CD4-positive, alpha-beta T cell treated with Interleukin-17A for 4 hours (primary cell): ENCODE results near the gene HOXA7.

Experiments used
- DNase-seq: peaks from one replicate; pipeline ENCODE4 v3.0.0-alpha.2; 2020; ENCODE audit warnings: mixed read lengths

The HOXA7 gene

DNA sequence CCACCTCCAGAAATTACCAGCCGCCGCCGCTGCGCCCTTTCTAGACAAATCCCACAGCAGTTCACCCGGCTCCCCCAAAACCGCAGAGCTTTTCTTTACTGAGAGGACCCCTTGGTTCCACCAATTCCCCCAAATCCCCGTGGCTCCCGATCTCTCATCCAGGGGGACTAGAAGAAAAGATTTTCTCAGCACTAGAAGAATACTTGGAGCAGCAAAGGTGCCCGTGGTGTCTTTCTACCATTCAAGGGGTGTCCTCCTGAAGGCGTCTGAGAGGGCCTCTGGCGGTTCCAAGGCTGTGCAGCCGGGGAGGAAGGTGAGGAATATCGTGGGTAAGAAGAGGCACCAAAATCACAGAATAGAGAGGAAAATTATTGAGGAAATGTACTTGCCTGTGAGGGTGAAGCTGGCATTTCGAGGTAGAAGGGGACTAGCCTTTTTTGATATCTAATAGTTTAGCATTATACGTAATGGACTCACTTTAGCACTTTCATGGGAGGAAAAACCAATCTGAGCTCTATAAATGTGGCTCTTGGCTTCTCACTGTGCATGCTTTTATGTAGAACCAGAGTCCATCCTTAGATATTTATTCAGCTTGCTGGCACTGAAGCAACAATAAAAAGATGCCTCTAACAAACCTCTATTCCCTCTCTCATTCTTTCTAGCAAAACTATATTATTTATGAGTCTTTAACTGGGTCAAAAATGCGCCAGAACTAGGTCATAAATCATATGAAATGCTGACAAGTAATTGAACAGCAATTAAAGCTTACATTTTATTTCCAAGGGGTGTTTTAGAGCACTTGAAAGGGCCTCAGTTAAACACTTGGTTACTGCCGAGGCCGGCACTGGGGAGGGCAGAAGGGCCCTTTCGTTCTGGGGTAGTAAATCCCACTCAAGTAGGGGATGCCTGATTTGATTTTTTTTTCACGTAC lies 40.2 kb downstream of the HOXA7 start:
- no peak for DNase-seq

DNA sequence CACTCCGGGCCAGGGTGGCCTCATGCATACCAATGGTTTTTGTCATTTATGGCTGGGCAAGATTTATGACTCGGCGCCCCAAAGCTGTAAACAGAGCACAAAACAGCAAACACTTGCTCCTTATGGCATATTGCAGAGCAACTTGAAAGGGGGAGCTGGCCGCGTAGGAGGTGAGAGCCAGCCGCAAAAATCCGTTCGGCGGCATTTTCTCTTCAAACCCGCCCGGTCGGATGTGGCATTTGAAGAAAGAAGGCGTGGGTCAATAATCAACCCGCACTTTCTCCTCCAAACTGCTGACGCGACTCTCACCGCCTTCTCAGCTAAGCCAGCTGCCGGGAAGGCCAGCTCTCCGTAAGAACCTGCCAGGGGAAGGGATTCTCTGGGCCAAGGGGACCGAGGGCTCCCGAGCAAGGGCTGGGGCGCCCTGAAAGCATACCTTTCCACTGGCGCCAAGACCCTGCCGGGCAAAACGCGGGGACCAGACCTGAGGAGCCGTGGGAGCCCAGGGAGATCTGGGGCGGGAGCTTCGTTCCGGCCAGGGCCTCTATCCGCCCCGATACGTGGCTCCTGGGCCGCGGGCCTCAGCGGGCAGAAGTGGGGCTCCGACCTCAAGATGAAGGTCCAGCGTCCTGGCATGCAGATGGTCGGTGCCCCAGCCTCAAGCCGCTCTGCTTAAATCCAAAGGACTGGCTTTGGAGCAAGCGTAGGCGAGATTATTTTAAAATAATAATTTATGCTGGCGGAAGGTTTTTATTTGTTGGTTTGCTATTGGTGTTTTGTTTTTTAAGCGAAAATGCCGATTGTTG lies 41.1 kb downstream of the HOXA7 start:
- no peak for DNase-seq

DNA sequence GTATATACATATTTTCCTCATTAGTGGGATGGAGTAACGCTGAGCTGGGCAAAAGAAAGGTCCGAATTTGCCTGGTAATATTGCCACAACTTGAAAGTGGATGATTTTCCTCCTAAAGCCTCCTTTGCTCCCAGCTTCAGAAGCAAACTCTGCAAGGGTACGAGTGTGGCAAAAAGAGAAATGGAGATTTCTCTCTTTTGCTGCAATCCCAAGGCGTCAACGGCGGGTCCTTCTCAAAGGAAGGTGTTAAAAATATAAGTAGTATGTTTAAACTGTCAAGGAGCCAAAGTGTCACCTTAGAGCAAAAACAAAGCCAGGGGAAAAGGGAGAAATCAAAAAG lies 41.6 kb downstream of the HOXA7 start:
- DNase-seq, result no peak

DNA sequence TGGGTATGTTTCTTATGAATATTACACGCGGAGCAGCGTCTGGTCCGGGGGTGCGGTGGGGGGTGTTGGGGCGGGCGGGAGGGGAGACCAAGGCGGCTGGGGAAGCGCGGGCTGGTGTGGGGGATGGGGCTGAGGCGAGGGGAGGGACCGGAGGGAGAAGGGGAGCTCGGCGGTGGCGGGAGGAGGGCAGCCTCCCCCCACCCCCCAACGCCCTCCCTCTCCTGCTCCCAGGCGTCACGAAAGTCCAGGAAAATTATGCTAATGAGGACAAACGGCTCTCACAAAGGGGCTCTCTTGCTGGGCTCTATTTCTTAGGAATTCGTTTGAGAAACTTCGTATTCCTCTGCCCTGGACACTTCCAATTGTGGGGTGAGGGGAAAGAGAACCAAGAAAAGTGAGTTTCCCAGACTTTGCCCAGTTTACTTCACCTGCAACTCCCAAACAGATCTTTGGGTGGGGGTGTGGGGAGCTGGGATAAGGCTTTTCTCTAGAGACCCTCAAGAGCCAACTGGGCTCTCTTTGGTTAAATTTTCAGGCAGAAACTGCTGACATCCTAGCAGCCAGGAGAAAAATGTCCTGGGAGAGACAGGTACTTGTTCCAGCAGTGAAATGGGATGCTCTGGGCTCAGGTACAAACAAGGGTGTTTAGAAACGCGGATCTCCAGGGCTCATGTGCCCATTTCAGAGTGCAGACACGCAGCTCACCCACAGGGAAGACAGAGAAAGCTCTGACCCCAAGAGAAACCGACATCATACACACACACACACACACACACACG lies 42.3 kb downstream of the HOXA7 start:
- no peak for DNase-seq

DNA sequence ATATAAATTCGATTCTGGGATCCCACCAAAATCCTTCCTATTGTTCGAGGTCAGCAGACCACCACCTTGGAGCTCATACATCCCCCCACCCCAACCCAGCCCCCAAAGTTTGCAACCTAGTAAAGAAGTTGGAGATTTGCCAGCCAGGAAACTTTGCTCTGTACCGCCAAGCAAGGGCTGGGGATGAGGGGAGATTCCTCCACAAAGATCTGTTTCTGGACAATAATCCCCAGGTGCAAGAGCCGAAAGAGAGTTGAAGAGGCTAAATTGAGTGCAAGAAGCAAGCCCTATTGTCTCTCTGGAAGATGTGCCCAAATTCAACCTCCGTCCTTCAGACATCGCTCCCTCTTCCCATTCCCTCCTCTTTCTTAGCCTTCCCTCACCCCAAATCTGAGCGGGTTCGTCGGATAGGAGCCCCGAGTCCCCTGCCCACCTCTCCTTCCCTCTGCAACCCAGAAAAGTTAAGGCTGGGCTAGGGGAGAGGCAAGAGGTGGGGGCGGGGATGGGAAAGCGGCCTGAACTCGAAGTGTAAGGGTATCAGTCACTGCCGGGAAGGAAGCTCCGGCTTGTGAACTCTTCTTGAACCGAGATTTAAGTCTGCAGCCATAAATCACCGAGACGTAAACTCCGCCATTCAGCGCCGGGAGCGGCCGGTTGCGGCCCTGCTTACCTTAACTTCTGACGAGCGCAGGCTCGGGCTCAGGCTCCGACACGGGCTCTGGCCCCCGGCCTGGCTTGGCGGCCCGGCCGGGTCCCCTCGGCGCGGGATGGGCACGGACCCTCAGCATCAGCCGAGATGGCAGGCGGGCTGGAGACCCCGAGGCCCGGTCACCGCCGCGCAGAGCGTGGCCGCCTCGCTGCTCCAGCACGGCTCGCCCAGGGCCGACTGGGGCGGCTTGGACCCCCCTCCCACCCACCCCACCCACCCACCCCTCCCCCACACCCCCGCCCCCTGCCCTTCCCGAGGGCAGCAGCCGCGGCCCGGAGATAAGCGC lies 43.2 kb downstream of the HOXA7 start:
- DNase-seq, result no peak

DNA sequence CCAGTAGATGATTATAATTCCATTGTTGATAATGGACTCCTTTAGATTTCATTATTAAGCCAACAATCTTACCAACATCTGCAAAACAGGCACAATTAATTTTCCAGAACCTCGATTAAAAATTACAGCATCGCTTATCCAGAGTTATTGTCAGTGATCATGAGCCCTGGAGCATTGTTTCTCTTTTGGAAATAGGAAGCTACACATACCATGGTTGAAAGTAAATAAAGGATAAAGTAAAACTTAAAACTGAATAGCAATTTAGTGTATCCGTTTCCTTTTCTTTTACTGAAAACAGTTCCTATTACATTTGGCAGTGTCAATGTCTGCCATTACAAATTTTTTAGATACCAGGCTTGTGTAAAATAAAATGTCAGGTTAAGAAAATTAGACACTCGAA lies 44.1 kb downstream of the HOXA7 start:
- no peak for DNase-seq

DNA sequence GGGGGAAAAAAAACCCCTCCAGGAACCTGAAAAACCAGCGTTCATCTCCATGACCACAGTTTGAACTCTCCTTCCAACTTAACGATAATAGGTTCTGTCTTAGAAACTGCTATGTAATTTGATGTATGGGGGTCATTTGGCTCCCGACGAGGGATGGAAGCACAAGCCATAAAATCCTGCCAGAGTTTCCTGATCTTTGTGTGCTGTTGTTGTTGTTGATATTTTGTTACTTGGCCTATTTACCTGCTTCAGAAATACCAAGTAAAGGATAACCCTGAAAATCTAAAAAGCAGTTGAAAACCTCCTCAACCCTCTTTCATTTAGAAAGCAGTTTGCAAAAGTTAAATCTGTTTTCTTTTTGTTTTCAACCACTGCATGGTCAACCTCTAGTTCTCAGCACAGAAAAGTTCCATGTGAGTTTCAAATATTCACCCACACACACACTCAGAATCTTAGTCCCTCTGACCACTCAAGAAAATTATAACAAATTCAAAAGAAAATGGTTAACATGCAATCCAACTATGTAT lies 44.7 kb downstream of the HOXA7 start:
- no peak for DNase-seq

DNA sequence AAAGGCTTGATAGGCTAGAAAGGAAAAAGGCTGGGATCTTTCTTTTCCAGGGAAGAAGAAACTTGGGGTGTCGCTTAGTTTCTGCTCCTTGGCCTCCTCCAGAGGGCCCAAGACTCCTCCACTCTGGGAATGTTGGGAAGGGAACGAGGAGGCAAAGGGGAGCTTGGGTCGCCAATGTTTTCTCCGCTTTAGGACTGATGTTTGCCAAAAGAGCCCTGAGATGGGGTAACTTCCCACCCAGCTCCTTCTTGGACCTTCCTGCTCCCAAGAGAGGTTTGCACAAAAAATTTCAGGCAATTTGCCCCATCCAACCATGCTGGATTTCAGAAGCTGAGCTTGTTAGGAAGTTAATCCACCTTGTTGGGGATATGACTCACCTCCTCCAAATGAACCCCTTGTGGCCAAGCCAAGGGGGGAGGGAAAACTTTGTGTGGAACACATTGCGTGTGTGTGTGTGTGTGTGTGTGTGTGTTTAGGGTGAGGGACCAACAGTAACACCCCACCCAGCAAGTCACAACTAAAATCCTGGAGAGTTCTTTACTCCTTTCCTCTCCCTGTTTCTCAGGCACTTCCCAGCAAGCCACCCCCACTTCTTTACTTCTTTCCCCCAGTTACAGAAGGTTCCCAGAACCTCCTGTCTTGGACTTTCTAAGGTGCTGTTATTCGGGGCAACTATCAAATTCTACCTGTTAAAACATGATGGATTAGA lies 45.3 kb downstream of the HOXA7 start:
- no peak for DNase-seq

DNA sequence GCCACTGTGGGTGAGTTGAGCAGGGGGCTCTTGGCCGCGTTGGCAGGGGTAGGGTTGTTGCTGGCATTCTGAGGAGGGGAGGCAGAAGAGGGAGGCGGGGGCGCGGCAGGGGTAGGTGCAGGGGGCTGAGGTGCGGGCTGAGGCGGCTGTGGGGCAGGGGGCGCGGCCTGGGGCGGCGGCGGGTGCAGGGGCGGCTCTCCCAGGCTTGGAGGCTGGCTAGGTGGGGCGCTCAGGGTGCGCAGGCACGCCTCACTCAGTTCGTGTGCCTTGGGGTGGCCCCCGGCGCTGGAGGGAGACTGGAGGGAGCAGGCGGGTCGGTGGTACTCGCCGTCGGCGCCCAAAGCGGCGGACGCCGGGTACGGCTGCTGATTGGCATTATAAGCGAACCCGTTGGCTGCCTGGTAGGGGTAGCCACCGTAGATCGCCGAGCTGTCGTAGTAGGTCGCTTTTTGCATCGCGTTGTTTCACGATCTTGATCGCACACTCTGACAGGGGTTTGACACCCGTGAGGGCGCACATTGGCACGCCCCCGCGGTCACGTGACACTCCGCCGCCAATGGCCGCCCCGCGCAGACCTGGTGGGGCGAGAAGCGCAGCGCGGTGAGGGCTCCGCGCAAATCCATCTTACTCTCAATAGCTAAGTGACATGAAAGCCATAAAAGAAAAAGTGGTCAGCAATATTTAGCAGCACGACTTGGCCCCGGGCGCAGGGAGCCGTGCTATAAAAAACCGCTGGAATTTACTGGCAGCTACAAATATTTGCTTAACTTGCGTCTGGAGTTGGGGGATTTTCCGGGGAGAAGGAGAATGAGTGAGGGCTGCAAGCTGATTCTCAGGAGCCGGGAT lies 46.1 kb downstream of the HOXA7 start:
- DNase-seq, result no peak

DNA sequence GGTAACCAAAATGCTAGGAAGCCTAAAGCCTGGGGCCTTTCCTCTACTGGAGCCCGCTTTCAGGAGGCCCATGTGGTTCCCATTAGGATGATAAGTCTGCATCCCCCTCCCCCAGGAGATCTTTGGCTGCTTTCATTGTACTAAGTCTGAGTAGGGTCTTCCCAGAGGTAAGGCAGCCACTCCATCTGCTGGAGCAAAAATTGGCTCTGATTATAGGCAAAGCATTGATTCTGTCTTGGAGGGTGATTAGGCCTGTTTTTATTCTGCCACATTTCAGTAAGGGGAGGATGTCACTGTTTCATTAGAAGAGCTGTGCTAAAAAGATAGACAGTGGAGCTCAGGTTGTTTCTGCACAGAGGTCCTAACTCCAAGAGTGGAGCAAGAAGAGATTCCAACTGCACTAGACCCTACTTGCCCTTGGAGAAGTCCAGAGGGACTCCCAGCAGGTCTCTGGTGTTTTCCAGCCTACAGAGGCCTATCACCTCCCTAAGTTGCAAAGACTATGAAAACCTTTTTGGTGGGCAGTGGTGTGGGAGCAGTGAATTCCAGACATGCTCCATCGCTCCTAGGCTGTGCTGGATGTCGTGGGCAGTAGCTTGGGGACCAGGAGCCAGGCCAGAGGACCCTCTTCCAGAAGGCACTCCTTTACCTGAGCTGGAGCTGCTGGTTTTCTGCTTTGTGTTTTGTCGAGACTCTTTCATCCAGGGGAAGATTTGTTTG lies 46.8 kb downstream of the HOXA7 start:
- DNase-seq, result no peak

DNA sequence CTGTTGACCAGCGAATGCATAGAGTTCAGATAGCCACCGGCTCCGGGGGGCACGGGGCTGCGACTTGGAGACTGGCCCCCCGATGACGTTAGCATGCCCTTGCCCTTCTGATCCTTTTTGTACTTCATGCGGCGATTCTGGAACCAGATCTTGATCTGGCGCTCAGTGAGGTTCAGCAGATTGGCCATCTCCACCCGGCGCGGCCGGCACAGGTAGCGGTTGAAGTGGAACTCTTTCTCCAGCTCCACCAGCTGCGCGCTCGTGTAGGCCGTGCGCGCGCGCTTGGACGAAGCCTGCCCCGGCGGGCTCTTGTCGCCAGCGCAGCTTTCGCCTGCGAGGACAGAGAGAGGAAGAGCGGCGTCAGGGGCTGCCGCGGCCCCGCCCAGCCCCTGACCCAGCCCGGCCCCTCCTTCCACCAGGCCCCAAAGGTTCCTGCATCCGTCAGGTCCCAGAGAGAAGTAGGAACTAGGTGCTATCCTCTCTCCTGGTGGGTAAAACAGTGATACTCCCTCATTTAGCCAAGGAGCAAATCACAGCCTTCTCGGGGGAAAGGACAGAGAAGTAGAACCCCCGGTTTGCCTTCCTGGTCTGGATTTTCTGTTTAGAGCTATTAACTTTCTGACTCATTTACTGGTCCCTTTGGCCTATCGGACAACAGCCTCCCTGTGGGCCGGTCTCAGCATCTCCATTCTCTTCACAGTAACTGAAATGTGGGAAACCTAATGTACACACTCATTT lies 47.9 kb downstream of the HOXA7 start:
- DNase-seq, result no peak

DNA sequence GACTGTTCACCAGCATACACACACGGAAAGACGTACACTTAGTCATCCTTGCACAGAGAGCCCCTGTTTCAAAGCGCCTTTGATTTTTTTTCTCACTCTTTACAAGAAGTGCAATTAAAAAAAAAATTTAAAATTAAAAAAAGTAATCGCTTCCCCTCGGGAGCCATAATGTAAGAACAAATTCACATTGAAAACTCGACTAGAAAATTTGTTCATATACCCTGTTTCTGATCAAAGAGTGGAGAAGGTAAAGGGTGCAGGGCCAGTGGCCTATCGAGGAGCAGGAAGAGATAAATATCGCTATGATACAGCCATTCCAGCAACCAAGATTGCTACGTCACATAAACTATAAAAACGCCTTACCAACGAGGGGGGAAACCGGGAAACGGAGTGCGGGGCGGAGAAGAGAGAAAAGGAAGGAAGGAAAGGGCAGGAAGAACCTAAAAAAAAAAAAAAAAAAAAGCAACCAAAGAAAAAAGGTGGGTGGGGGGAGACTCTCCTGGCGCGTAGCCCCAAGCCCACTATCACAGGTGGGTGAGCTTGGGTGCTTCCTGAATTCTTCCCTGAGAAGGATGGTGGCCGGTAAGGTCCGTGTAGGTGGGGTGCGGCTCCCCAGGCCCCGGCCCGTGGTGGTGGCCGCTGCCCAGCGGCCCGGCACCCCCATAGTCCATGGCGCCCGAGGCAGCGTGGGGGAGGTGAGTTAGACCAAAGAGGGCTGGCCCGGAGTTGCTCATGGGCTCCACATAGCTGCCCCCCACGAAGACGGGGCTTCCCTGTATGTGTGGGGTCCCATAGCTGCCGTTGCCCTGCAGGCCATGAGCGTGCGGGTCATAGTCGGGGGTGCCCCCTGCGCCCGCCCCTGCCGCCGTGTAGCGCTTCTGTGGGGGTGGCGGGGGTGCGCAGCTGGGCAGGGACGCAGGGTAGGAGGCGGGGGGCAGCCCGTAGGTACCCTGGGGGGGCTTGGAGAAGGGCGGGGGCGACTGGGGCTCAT lies 48.8 kb downstream of the HOXA7 start:
- no peak for DNase-seq

DNA sequence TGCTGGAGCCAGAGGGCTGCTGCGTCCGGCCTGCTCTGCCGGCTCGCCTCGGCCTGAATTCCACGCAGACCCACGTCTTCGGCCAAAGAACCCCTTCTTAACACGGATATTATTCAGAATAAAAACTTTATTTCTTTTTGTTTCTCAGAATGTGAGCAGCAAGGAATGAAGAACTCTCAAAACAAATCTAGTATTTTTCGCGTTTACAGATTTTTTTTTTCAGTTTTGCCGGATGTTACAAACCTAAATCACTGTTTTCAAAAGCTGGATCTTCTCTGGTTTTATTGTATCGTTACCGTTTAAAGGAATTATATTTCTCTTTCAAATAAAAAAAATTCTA lies 49.6 kb downstream of the HOXA7 start:
- DNase-seq, result no peak

DNA sequence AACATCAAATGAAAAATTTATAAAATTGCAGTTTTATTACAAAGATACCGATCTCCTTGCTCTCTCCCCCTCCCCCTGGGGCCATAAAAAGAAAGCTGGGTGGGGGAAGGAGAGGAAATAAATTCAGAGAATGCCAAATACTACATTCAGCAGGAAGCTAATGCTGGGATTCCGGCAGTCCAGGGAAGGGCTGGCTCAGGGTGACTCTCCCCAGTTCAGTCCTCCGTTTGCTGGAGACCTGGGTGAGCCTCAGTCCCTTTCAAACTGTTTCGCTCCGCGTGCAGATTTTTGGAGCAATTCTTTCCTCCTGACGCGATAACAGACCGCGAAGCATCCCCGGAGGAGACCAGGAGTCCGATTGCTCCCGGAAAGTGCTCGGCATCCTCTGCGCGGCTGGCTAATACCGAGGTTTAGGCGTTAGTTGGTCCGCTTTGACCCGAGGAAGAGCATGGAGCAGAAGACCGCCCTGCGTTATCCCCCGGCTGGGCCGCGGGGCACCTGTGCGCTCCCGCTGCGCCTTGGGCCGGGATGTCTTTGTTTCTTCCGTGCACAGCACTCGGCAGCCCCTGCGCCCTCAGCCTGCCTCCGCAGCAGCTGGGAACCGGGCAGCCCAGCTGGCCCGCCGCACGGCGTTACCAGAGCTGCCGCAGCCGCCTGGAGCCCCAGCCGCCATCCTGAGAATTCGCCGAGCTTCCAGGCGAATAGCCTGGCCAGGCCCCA lies 50.1 kb downstream of the HOXA7 start:
- DNase-seq, result no peak

DNA sequence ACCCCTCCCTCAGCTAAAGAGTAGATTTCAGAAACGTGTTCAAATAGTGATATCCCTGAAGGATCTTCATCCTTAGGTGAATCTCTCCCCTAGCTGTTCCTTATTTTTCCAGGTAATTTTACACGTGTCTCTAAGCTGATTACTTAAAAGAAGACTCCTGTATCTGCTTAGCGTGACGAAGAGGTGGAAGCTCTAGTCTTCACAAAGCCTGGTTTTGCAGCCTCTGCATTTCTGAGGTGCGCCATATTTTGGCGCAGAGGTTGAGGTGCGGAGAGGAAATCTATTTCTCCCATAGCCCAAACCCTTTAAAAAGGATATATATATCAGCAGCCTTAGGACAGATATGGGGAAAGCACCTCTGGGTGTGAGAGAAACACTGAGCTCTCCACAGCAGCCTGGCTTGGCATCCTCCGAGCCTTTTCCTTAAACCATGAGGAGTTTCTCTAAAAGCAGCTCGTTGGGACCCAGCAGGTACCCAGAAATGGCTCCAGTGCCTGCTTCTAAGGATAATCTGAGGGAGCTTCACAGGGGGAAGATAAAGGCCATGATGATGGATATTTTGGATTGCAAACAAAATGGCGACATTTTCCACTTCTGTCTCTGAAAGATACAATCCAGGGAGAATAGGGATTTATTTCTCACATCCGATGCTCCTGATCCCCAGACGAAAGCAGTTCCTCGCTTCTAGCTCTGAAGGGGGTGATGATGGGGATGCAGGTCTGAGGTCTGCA lies 51.0 kb downstream of the HOXA7 start:
- no peak for DNase-seq
